PC-9 (cell line): ENCODE measurements around the gene IFNGR2.

ENCODE experiments used
- CTCF ChIP-seq: fragments of 200-600 bp; sonication (generic); conservative IDR thresholded peaks from 2 replicates; pipeline ENCODE4 v1.6.1; 2017; ENCODE audit warnings: mixed run types, antibody characterized with exemption, mild to moderate bottlenecking, moderate library complexity
- EZH2 ChIP-seq: fragments of 200-600 bp; sonication (generic); IDR thresholded peaks from 2 replicates; pipeline ENCODE4 v1.8.0; 2017; ENCODE audit warnings: antibody characterized with exemption, low read depth

- TF ChIP-seq CTCF (no peak), EZH2 (no peak)
These were observed 7.3 kb upstream of the IFNGR2 start for GRCh38 chr21:33395891-33396331.
